Activated naive CD4-positive, alpha-beta T cell treated with anti-CD3 and anti-CD28 coated beads, Interleukin-2, amount 50 U/mL, for 72 hours (primary cell): ENCODE data around the gene ASPHD1. TPM values are rescaled to one million over a fixed set of nuclear protein-coding genes. Genes with fewer than 3 reads are reported as not detected.
A peak's percentile ranks its signal among the peaks of the same experiment; 100 is the strongest.
"Not testable (repeated sequence)": the region's sequence is repeated elsewhere in the genome, so short reads cannot be mapped to it uniquely, and the experiment has no call there.

Experiments used
- ATAC-seq, 2 donors: fragments of 150-1000 bp; cut with Tn5 transposase; 2 replicates each; pipeline ENCODE4 v1.10.0; 2021; ENCODE audit warnings: mild to moderate bottlenecking in 2 of 2, moderate library complexity in 2 of 2
- DNase-seq, 2 donors: peaks; one replicate each; pipeline ENCODE4 v3.0.0; 2021 to 2022; ENCODE audit warnings: low spot score in 2 of 2
- H3K27ac Mint-ChIP-seq, 2 donors: one replicate each; pipeline ENCODE4 v1.8.0; 2022; ENCODE audit warnings: mild to moderate bottlenecking in 2 of 2, mixed read lengths in 2 of 2
- H3K36me3 Mint-ChIP-seq, 2 donors: one replicate each; pipeline ENCODE4 v1.8.0; 2022; ENCODE audit warnings: mixed read lengths in 2 of 2
- H3K9me3 Mint-ChIP-seq, 2 donors: one replicate each; pipeline ENCODE4 v1.8.0; 2022; ENCODE audit warnings: mixed read lengths in 2 of 2
- total RNA-seq, 2 donors: library from RNA; stranded (reverse); gene quantifications; one replicate each; pipeline ENCODE4 v1.2.3, GENCODE V29; 2022

The ASPHD1 gene, protein sequence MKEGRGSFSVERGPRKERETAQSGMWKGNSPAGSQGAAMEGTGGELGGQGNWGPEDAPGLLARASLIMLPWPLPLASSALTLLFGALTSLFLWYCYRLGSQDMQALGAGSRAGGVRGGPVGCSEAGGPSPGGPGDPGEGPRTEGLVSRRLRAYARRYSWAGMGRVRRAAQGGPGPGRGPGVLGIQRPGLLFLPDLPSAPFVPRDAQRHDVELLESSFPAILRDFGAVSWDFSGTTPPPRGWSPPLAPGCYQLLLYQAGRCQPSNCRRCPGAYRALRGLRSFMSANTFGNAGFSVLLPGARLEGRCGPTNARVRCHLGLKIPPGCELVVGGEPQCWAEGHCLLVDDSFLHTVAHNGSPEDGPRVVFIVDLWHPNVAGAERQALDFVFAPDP
- total RNA-seq: 1 to 10 TPM; 1.4 to 3.8 TPM

DNA sequence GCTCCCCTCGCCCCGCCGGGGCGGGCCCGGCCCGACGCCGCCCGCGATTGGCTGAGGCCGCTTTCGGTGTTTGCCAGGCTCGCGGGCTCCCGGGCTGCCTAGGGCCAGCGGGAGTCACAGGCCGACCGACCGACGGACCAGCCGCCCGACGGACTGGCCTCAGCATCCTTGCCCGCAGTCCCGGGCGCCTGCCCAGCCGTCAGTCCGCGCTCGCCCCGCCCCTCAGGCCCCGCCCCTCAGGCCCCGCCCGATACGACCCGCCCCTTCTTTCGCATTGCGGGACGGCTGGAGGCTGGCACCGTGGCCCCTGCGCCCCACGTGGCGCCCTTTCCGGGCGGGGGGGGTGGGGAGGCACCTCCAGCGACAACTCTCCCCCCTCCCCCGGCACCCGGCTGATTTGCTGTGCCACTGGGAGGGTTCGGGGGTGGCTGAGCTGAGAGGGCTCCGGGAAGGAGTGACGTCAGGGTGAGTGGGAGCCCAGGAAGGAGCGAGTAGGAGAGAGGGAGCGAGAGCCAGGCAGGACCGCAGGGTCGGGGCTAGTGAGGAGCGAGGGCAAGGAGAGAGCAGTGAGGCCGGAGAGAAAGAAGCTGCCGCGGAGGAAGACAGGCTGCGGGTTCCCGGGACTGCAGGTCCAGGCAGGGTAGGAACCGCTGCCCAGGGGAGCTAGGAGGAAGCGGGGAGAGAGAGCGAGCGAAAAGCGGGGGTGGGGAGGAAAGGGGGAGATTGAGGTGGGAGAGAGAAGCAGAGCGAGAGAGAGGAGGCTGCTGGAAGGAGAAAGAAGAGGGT lies at the start of gene ASPHD1:
Gene ASPHD1, plus strand, starts transcription at position 387 of the 786 bp plus-strand sequence. CDS start 484 bp downstream, outside the sequence.
- Mint-ChIP-seq H3K36me3 (no peaks in the 10 kb centered on the region), H3K9me3 (no peaks in the 10 kb centered on the region), H3K27ac (no peak within 1 kb of the TSS)
- ATAC-seq (peak; percentile 86 to 90), DNase-seq (peak in 1 of 2 donors; percentile 83)

DNA sequence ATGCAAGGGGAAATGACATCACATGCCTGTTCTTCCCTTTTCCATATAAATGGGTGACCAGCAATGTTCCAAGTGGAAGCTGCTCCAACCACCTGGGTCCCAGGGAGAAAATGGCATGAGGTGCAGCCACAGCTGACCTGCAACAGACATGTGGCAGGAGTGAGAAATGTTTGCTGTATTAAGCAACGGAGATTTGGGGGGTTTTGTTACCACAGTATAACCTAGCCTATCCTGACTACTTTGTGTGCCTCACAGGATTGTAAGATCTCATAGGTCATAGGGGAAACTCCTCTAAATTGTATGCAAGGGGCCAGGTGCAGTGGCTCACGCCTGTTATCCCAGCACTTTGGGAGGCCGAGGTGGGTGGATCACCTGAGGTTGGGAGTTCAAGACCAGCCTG lies 49.3 kb upstream of the ASPHD1 start:
- Mint-ChIP-seq H3K9me3 (no peaks in the 10 kb centered on the region), H3K27ac (no peak overlapping the region), H3K36me3 (peaks cover 0 to 6% of the 10 kb centered on the region in 2 donors)
- ATAC-seq: no peak
- DNase-seq: no peak

DNA sequence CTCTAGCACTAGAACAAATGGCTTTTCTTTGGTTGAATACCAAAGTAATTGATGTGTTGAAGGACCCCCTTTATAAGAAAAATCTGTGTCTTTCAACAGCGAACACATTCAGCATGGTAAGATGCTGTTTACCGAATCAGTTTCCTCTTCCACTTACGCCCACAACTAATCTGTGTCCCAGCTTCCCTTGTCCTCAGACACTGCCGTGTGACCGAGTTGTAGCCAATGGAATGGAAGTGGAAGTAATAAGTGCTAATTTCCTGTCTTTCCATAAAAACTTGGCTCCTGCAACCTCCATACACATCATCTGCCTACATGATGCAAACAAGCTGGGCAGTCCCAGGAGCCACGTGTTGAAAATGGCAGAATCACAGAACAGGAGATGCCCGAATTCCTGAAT lies 47.6 kb upstream of the ASPHD1 start:
- Mint-ChIP-seq H3K27ac (no peak overlapping the region), H3K9me3 (no peaks in the 10 kb centered on the region), H3K36me3 (no peaks in the 10 kb centered on the region)
- ATAC-seq: no peak
- no peak for DNase-seq

DNA sequence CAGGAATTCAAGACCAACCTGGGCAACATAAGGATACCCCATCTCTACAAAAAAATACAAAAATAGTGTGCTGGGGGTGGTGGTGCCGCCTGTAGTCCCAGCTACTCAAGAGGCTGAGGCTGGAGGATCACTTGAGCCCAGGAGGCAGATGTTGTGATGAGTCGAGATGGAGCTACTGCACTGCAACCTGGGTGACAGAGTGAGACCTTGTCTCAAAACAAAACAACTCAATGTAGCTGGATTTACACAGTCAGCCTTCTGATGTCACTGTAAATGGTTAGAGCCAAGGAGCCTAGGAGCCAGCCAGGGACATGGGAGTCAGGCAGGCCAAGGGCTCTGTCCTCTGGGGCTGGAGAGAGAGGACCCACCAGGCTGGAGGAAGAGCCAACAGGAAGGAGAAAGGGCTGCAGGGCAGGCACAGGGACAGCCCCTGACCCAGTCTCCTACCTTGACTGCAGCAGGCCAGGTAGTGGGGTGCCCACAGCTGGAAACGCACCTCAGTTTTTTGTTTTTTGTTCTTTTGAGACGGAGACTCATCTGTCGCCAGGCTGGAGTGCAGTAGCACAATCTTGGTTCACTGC lies 45.7 kb upstream of the ASPHD1 start:
- DNase-seq (no peak), ATAC-seq (peak; percentile 47 to 56)
- peaks cover 0 to 6% of the 10 kb centered on the region in 2 donors for H3K36me3 Mint-ChIP-seq
- H3K9me3 Mint-ChIP-seq: no peaks in the 10 kb centered on the region
- H3K27ac Mint-ChIP-seq: peak overlapping the region; percentile 25 to 52

DNA sequence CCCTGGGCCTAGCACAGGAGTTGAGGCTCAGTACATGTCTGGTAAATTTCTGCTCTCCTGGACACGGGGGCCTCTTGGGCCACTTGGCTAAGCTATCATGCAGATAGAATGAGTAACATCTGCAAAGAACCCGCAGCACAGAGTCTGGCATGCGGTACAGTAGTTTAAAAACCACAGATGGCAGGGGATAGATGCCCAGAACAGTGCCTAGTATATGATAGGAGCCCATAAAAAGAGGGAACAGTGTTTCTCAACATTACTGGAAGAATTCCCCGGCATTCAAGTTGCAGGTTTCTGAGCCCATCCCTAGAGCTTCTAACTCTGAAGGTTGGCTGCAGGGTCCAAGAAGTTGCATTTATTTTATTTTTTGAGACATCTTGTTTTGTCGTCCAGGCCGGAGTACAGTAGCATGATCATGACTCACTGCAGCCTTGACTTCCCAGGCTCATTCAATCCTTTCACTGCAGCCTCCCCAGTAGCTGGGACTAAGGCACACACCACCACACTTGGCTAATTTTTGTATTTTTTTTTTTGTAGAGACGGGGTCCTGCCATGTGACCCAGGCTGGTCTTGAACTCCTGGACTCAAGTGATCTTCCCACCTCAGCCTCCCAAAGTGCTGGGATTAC lies 43.0 kb upstream of the ASPHD1 start:
- H3K9me3 Mint-ChIP-seq: no peaks in the 10 kb centered on the region
- no peak for DNase-seq
- no peak overlapping the region for H3K27ac Mint-ChIP-seq
- no peak for ATAC-seq
- peaks cover 2 to 7% of the 10 kb centered on the region in 2 donors for H3K36me3 Mint-ChIP-seq

DNA sequence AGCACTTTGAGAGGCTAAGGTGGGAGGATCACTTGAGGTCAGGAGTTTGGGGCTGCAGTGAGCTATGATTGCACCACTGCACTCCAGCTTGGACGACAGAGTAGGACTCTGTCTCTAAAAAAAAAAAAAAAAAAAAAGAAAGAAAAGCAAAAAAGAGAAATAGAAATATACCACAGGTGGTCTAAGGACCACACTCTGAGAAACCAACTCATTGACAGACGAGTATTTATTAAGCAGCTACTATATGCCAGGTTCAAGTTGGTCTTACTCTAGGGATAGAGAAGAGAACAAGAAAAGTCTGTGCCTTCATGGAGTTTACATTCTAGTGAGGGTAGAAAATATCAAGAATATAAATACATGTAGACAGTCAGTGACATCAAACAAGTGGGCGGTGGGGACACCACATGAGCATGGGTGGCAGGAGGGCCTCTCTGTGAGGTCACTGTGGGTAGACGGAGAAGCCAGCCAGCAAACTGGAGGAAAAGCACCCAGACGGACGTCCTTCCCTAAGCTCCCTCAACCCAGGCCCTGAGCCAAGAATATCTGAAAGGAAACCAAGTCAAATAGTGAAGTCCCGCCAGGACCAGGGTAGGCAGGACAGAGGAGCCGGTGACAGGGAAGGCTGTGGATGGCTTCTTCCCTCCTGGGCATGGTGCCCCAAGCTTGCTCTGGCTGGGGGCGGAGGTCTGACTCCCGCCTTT lies 42.0 kb upstream of the ASPHD1 start:
- Mint-ChIP-seq H3K36me3 (peaks cover 6 to 12% of the 10 kb centered on the region in 2 donors), H3K27ac (peak overlapping the region in 1 of 2 donors; percentile 31), H3K9me3 (no peaks in the 10 kb centered on the region)
- DNase-seq (no peak), ATAC-seq (no peak)

DNA sequence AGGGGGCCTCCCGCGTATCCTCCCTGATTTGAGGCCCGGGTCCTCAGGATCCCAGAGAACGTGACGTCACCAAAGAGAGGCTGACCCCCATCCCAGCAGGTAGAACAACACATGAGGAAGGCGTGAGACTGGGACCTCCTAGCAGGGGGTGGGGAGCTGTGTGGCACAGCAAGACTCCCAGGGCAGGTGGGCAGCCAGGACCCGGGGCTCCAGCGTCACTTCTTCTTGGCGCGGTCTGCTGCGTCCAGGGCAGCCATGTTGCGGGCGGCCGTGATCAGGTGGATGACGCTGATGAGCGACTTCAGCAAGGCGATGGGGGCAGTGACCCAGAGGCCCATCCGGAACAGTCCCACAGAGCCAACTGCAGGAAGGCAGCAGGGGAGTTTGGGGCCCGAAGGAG lies 41.3 kb upstream of the ASPHD1 start:
- ATAC-seq (no peak), DNase-seq (no peak)
- peaks cover 6 to 12% of the 10 kb centered on the region in 2 donors for H3K36me3 Mint-ChIP-seq
- H3K27ac Mint-ChIP-seq: no peak overlapping the region
- H3K9me3 Mint-ChIP-seq: no peaks in the 10 kb centered on the region

DNA sequence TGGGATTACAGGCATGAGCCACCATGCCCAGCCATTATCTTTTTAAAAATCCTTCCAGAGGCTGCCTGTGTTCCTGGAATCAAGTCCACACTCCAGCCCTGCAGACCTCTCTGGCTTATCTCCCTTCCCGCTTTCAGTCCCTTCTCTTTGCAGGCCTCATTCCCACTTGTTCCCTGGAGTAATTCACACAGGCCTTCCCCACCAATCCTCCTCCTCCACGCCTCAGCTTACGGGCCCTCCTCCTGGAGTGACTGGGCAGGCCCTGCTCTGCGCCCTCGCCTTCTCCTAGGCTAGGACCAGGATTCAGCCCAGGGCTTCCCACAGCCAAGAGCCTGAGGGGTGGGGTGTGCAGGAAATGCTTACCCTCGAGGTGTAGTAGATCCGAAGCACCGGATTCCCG lies 40.1 kb upstream of the ASPHD1 start:
- no peaks in the 10 kb centered on the region for H3K9me3 Mint-ChIP-seq
- H3K27ac Mint-ChIP-seq: peak overlapping the region; percentile 52 to 92
- ATAC-seq: no peak
- H3K36me3 Mint-ChIP-seq: peaks cover 6 to 12% of the 10 kb centered on the region in 2 donors
- DNase-seq: no peak

DNA sequence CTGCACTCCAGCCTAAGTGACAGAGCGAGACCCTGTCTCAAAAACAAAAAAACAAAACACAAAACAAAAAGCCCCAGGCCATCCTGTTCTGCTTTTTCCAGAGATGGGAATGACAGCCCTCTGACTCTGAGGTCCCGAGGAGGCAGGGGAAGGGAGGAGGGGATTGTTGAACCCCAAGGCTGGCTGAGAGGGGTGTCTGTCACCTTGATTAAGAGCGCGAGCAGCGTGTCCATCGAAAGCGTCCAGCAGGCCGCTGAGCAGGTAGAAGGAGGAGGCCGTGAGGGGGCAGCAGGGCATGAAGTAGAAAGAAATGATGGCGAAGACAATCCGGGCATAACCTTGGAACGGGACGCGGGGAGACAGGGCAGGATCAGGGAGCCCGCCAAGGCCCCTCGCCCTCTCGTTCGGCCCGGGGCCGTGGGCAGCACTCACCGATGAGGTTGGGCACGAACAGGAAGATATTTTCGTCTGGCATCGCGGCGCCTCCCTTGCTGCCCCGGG lies 37.9 kb upstream of the ASPHD1 start:
- ATAC-seq (peak in 1 of 2 donors; percentile 9), DNase-seq (peak in 1 of 2 donors; percentile 21)
- Mint-ChIP-seq H3K36me3 (peaks cover 6 to 12% of the 10 kb centered on the region in 2 donors), H3K9me3 (no peaks in the 10 kb centered on the region), H3K27ac (peak overlapping the region; percentile 96 to 97)

DNA sequence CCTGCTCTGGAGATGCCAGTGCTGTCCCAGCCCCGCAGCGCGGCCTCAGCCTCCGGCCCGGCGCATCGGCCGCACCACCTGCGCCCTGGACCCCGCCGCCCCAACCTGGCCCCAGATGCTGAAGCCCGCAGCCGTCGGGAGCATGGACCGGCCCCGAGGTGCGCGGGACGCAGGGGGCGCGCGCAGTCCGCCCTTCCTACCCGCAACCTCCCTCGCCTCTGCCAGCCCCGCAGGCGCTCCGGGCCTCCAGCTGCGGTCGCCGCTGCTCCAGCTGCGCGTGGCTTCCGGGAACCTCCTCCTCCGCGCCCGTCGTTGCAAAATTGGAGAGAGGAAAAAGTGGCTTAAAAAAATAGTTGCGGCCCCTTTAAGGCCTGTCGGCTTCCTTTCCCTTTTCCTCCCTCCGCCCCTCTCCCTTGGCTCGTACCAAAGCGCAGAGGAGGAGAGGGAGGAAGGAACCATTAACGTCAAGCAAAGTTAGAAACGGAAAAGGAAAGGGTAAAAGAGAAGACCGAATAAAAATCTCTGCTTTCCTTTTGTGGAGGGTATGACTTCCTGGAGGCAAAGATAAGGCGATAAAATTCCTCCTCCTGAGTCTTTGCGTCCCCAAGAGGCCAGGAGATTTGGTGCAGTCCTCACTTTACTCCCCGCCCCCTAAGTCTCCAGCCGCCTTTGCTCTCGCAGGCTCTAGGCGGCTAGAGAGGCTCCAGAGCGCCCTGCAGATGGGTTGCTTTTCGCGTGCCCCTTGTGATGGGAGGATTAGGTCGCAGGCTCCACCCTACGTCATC lies 37.2 kb upstream of the ASPHD1 start, which contains the start of gene CDIPT:
Gene CDIPT, minus strand, starts transcription at position 343 of the 785 bp plus-strand sequence. CDS start 369 bp downstream, outside the sequence.
- peaks cover 6 to 12% of the 10 kb centered on the region in 2 donors for H3K36me3 Mint-ChIP-seq
- H3K27ac Mint-ChIP-seq: peak within 1 kb of the TSS; percentile 97 to 99
- ATAC-seq (peak; percentile 90 to 99), DNase-seq (peak; percentile 87 to 92)
- H3K9me3 Mint-ChIP-seq: no peaks in the 10 kb centered on the region

DNA sequence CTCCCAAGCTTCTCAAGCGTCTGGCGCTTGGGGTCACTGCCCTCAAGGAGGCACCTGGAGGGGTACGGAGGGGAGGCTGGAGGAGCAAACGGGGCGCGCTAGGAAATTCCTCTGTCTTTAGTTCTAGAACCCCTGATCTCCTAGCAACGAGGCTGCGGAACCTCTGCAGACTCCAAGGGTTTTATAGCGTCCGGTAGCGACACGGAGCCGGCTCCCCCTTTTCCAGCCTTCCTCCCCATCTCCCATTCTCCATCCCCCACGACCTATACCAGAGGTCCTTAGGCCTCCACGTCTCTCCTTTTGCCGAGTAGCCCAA lies 36.7 kb upstream of the ASPHD1 start:
- H3K27ac Mint-ChIP-seq: peak overlapping the region; percentile 97 to 99
- no peaks in the 10 kb centered on the region for H3K9me3 Mint-ChIP-seq
- H3K36me3 Mint-ChIP-seq: peaks cover 6% of the 10 kb centered on the region in 2 donors

DNA sequence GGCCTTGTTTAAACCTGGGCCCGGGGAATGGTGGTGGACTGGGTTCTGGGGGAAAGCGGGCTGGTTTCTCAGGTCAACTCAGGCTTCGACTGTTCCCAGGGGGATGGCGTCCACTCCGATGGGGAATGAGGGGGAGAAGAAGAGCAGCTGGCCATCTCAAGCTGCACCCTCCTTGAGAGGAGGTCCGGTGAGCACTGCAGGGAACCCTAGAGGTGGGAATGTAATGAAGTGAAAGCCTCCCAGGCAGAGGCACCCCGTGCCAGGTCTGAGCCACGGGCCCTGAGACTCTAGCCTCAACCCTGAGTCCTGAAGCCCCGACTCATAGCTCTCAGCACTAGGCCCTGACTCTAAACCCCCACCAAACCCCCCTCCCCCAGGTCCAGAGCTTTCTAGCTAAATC lies 36.1 kb upstream of the ASPHD1 start:
- Mint-ChIP-seq H3K9me3 (no peaks in the 10 kb centered on the region), H3K36me3 (peaks cover 6% of the 10 kb centered on the region in 2 donors)
- ATAC-seq: no peak

More for the DNA sequence above, 36.7 kb upstream of the ASPHD1 start:
- no peak for ATAC-seq
- no peak for DNase-seq

DNA sequence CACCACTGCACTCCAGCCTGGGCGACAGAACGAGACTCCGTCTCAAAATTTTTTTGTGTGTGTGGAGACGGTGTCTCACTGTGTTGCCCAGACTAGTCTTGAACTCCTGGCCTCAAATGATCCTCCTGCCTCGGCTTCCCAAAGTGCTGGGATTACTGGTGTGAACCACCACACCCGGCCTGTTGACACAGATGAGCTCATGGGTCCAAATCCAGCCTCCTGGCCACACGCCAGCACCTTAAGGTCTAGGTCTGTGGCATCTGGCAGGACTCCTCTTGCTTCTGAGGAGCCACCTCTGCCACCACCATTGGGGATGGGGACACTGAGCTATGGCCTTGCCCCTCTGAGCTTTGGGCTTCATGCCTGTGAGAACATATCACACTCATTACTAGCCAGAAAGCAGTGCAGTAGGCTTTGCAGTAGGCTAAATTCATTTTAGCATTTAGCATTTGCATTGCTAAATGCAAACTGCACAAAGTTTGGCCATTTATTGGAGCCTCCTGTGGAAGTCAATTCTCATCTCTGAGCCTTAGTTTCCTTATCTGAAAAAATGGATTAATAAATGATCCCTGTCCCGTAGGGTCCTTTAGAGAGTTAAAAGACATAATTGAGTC lies 31.8 kb upstream of the ASPHD1 start:
- ATAC-seq (no peak), DNase-seq (no peak)
- Mint-ChIP-seq H3K27ac (no peak overlapping the region), H3K9me3 (no peaks in the 10 kb centered on the region), H3K36me3 (no peaks in the 10 kb centered on the region)

More for the DNA sequence above, 36.1 kb upstream of the ASPHD1 start:
- peak overlapping the region in 1 of 2 donors; percentile 97 for H3K27ac Mint-ChIP-seq
- DNase-seq: no peak

DNA sequence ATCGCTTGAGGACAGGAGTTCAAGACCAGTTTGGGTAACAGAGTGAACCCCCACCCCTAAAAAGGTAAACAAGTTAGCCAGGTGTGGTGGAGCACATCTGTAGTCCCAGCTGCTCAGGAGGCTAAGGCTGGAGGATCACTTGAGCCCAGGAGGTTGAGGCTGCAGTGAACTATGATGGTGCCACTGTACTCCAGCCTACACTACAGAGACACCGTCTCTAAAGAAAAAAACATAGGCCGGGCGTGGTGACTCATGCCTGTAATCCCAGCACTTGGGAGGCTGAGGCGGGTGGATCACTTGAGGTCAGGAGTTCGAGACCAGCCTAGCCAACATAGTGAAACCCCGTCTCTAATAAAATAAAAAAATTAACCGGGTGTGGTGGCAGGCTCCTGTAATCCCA lies 31.2 kb upstream of the ASPHD1 start:
- H3K36me3 Mint-ChIP-seq, H3K27ac Mint-ChIP-seq: not testable (repeated sequence)

More for the DNA sequence above, 31.2 kb upstream of the ASPHD1 start:
- DNase-seq, ATAC-seq, H3K9me3 Mint-ChIP-seq: not testable (repeated sequence)
